SK-N-DZ (cell line): Measurements from ENCODE around the gene CAMP.
"Not testable (repeated sequence)": the region's sequence is repeated elsewhere in the genome, so short reads cannot be mapped to it uniquely, and the experiment has no call there.

Experiments used
- DNase-seq: peaks from one replicate; pipeline ENCODE4 v3.0.0-alpha.2; 2015; ENCODE audit warnings: low spot score
- small RNA-seq, 2 experiments: library from RNA; depleted of rRNA; stranded (forward); fragments of <200 nt; gene quantifications; one replicate each; pipeline ENCODE3, GENCODE V24; 2014

The CAMP gene

GRCh38 chr3:48256557-48256956, 33.3 kb downstream of the CAMP start:
- DNase-seq = no peak

GRCh38 chr3:48258530-48258929, 35.2 kb downstream of the CAMP start:
- DNase-seq = no peak

- no peak for DNase-seq
Measured at GRCh38 chr3:48267782-48268181, 44.5 kb downstream of the CAMP start.

GRCh38 chr3:48268381-48268935, 45.2 kb downstream of the CAMP start:
- no peak for DNase-seq

- no peak for DNase-seq
Measured at GRCh38 chr3:48268936-48269561, 45.8 kb downstream of the CAMP start.

GRCh38 chr3:48269592-48269991, 46.3 kb downstream of the CAMP start:
- no peak for DNase-seq

- no peak for DNase-seq
Measured at GRCh38 chr3:48270306-48270705, 47.0 kb downstream of the CAMP start.

- not testable (repeated sequence) for DNase-seq
Measured at GRCh38 chr3:48271223-48271622, 47.9 kb downstream of the CAMP start.

- DNase-seq = no peak
Measured at GRCh38 chr3:48271763-48272498, 48.6 kb downstream of the CAMP start.

GRCh38 chr3:48273594-48274211, 50.4 kb downstream of the CAMP start:
- peak; percentile 57 for DNase-seq

- DNase-seq = no peak
Measured at GRCh38 chr3:48274452-48274851, 51.2 kb downstream of the CAMP start.

Small RNA genes lying within 50 kb of the gene (small RNA-seq; reads per million reads assigned to genes)
- 0 reads per million in 2 experiments for gene MIR4443
- gene NDUFB1P1 = 0.03 to 0.09 reads per million in 2 experiments
- gene RNU7-128P = 0 reads per million in 2 experiments
